A549 (cell line): ENCODE measurements around the gene IRF8. TPM values are rescaled to one million over a fixed set of nuclear protein-coding genes. Genes with fewer than 3 reads are reported as not detected.

Experiments
- ATAC-seq, 2 experiments: fragments of 200-7000 bp in 1 of 2; fragments of >200 bp in 1 of 2; cut with Nextera tagmentation in 1 of 2; cut with Tn5 transposase in 1 of 2; 3 replicates each; pipeline versions ENCODE4 v1.8.0 to v1.9.1; 2018 to 2020; ENCODE audit warnings: mild to moderate bottlenecking in 1 of 2, moderate library complexity in 1 of 2
- CTCF ChIA-PET: fragments of 300-600 bp; sonication (Branson Sonifier 250); formaldehyde crosslinking; extraction: SDS; loops from one replicate; lab custom pipeline; 2021; ENCODE audit warnings: antibody characterized with exemption, inconsistent platforms; lab: Yijun Ruan, JAX
- POLR2A ChIA-PET: fragments of 350-600 bp; formaldehyde crosslinking; extraction: SDS; loops from one replicate; lab custom pipeline; 2021; ENCODE audit warnings: antibody characterized with exemption, inconsistent platforms; lab: Yijun Ruan, JAX
- DNase-seq, 2 experiments: peaks; one replicate each; pipeline versions ENCODE4 v3.0.0 to v3.0.0-alpha.2; 2011 to 2016; ENCODE audit warnings: low read depth in 1 of 2, low spot score in 1 of 2
- FAIRE-seq: peaks from 2 replicates; lab custom pipeline; 2011; peaks lifted over from hg19 to GRCh38; lab: Jason Lieb, UNC
- H3K27ac ChIP-seq, 2 experiments: fragments of >200 bp; sonication (Bioruptor Twin); formaldehyde crosslinking; 3 replicates each; pipeline ENCODE4 v1.5.1; 2016 to 2017
- H3K4me1 ChIP-seq: fragments of >200 bp; sonication (Bioruptor Twin); formaldehyde crosslinking; 3 replicates; pipeline ENCODE4 v1.6.1; 2016
- H3K4me2 ChIP-seq: fragments of >200 bp; sonication (Bioruptor Twin); formaldehyde crosslinking; 3 replicates; pipeline ENCODE4 v1.6.1; 2016
- H3K4me3 ChIP-seq: fragments of >200 bp; sonication (Bioruptor Twin); formaldehyde crosslinking; 3 replicates; pipeline ENCODE4 v1.5.1; 2016
- H3K9me3 ChIP-seq: fragments of >200 bp; sonication (Bioruptor Twin); formaldehyde crosslinking; 3 replicates; pipeline ENCODE4 v1.6.1; 2016
- BCL3 ChIP-seq: fragments of >200 bp; sonication (Bioruptor Twin); formaldehyde crosslinking; IDR thresholded peaks from 3 replicates; pipeline ENCODE4 v1.6.1; 2016
- CBX8 ChIP-seq: fragments of 200-600 bp; sonication (generic); IDR thresholded peaks from 2 replicates; pipeline ENCODE4 v1.6.1; 2016
- CHD2 ChIP-seq: fragments of 150-350 bp; IDR thresholded peaks from 2 replicates; pipeline ENCODE4 v1.6.1; 2014; ENCODE audit warnings: low read length; ENCODE audit not compliant: partially characterized antibody
- ELK1 ChIP-seq: fragments of 150-350 bp; IDR thresholded peaks from 2 replicates; pipeline ENCODE4 v1.6.1; 2014; ENCODE audit warnings: low read depth, mild to moderate bottlenecking, low read length
- EP300 ChIP-seq, 2 experiments: fragments of >200 bp; sonication (Bioruptor Twin); formaldehyde crosslinking; IDR thresholded peaks; 2 replicates in 1 of 2; 3 replicates in 1 of 2; pipeline ENCODE4 v1.6.1; 2016 to 2017
- FOXS1 ChIP-seq: fragments of 250-450 bp; sonication (Bioruptor Pico); IDR thresholded peaks from 2 replicates; pipeline ENCODE4 v1.5.0; 2020; ENCODE audit warnings: mild to moderate bottlenecking, moderate library complexity
- HDAC2 ChIP-seq: fragments of 200-600 bp; sonication (generic); IDR thresholded peaks from 2 replicates; pipeline ENCODE4 v1.6.1; 2016
- HEYL ChIP-seq: fragments of 250-450 bp; sonication (Bioruptor Pico); IDR thresholded peaks from 2 replicates; pipeline ENCODE4 v1.8.0; 2021; ENCODE audit warnings: mild to moderate bottlenecking, moderate library complexity
- HOXA7 ChIP-seq: fragments of 250-450 bp; sonication (Bioruptor Pico); IDR thresholded peaks from 2 replicates; pipeline ENCODE4 v1.5.0; 2020; ENCODE audit warnings: mild to moderate bottlenecking, moderate library complexity
- HOXB13 ChIP-seq: fragments of 250-450 bp; sonication (Bioruptor Pico); IDR thresholded peaks from 2 replicates; pipeline ENCODE4 v1.5.0; 2020; ENCODE audit warnings: low read depth, mild to moderate bottlenecking, moderate library complexity
- HOXB5 ChIP-seq: fragments of 250-450 bp; sonication (Bioruptor Pico); IDR thresholded peaks from 2 replicates; pipeline ENCODE4 v1.5.0; 2020; ENCODE audit warnings: mild to moderate bottlenecking, moderate library complexity
- JUNB ChIP-seq: fragments of >200 bp; sonication (Bioruptor Twin); formaldehyde crosslinking; IDR thresholded peaks from 2 replicates; pipeline ENCODE4 v1.6.1; 2016
- KDM1A ChIP-seq: fragments of 200-600 bp; sonication (generic); IDR thresholded peaks from 2 replicates; pipeline ENCODE4 v1.6.1; 2016; ENCODE audit warnings: low read depth, mild to moderate bottlenecking
- MAZ ChIP-seq: fragments of 150-350 bp; IDR thresholded peaks from 2 replicates; pipeline ENCODE4 v1.6.1; 2014; ENCODE audit warnings: antibody characterized with exemption, low read depth, low read length, borderline replicate concordance
- MYC ChIP-seq: IDR thresholded peaks from 2 replicates; pipeline ENCODE4 v1.6.1; 2012; ENCODE audit warnings: mild to moderate bottlenecking, inconsistent platforms, low read length, improper control_type of control experiment, borderline replicate concordance
- NFE2L2 ChIP-seq: fragments of 150-350 bp; conservative IDR thresholded peaks from 2 replicates; pipeline ENCODE4 v1.6.1; 2014; ENCODE audit warnings: low read length
- PHF8 ChIP-seq: fragments of 200-600 bp; sonication (generic); IDR thresholded peaks from 2 replicates; pipeline ENCODE4 v1.6.1; 2016; ENCODE audit warnings: low read depth, mild to moderate bottlenecking, antibody characterized with exemption, moderate library complexity, borderline replicate concordance
- POLR2A ChIP-seq: IDR thresholded peaks from 2 replicates; pipeline ENCODE4 v1.6.1; 2012; ENCODE audit warnings: mild to moderate bottlenecking, low read length
- RAD21 ChIP-seq, 2 experiments: fragments of >200 bp in 1 of 2; sonication (Bioruptor Twin) in 1 of 2; formaldehyde crosslinking in 1 of 2; IDR thresholded peaks in 1 of 2; conservative IDR thresholded peaks in 1 of 2; 2 replicates in 1 of 2; 3 replicates in 1 of 2; pipeline ENCODE4 v1.6.1; 2012 to 2018; ENCODE audit warnings: inconsistent platforms in 1 of 2
- REST ChIP-seq: fragments of 200-600 bp; sonication (generic); IDR thresholded peaks from 2 replicates; pipeline ENCODE4 v1.6.1; 2016; ENCODE audit warnings: antibody characterized with exemption, mild to moderate bottlenecking, moderate library complexity
- TFCP2L1 ChIP-seq: fragments of 250-450 bp; sonication (Bioruptor Pico); IDR thresholded peaks from 2 replicates; pipeline ENCODE4 v1.5.0; 2021; ENCODE audit warnings: mild to moderate bottlenecking
- WGBS: methylation state at CpG from one replicate; pipeline ENCODE4 v1.1.6; 2017; ENCODE audit errors: missing lambda C conversion rate; 5-methylcytosine and 5-hydroxymethylcytosine counted together
- polyA plus RNA-seq, 4 experiments: library from polyadenylated mRNA; depleted of rRNA in 3 of 4; stranded (reverse); fragments of >200 nt; fragmentation: RNase III in 1 of 4; extraction: RNeasy Plus Mini Kit Qiagen cat#74134 plus additional on column Dnase treatment in 1 of 4; gene quantifications; 2 replicates in 3 of 4; 3 replicates in 1 of 4; pipeline ENCODE4 v1.2.3, GENCODE V29; 2011 to 2017
- TF ChIP-seq, protein P1 (sequence below): fragments of >200 bp; sonication (Bioruptor Twin); formaldehyde crosslinking; IDR thresholded peaks from 3 replicates; pipeline ENCODE4 v1.5.1; 2016

The IRF8 gene
- polyA plus RNA-seq, 2 of the 4 experiments (the other 2 are of a cell fraction): 0.16 to 0.18 TPM

- Histone ChIP-seq H3K9me3 (peaks cover 2% of the 10 kb centered on the region; the same call in 1 of the 3 replicates), H3K4me2 (no peak overlapping the region), H3K27ac (no peak overlapping the region), H3K4me3 (no peak overlapping the region), H3K4me1 (no peaks in the 10 kb centered on the region)
- no peak for TF ChIP-seq FOXS1 (CRISPR knock-in tag)
- TF ChIP-seq, protein P1, sequence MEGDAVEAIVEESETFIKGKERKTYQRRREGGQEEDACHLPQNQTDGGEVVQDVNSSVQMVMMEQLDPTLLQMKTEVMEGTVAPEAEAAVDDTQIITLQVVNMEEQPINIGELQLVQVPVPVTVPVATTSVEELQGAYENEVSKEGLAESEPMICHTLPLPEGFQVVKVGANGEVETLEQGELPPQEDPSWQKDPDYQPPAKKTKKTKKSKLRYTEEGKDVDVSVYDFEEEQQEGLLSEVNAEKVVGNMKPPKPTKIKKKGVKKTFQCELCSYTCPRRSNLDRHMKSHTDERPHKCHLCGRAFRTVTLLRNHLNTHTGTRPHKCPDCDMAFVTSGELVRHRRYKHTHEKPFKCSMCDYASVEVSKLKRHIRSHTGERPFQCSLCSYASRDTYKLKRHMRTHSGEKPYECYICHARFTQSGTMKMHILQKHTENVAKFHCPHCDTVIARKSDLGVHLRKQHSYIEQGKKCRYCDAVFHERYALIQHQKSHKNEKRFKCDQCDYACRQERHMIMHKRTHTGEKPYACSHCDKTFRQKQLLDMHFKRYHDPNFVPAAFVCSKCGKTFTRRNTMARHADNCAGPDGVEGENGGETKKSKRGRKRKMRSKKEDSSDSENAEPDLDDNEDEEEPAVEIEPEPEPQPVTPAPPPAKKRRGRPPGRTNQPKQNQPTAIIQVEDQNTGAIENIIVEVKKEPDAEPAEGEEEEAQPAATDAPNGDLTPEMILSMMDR: no peak
- ATAC-seq: no peak
- no peak for FAIRE-seq
- POLR2A ChIA-PET: no interaction called here
- WGBS: 75% methylated on average over 15 of the region's 15 CpGs
- CTCF ChIA-PET: interaction anchor here (1.3 to 5.4 kb wide), 2 partner anchors 30 to 32 kb away, joined by 3 to 27 read pairs; no protein-coding TSS in a partner anchor
- no peak for DNase-seq
Observed at GRCh38 chr16:85851034-85851785, 47.8 kb upstream of the IRF8 start.

DNA sequence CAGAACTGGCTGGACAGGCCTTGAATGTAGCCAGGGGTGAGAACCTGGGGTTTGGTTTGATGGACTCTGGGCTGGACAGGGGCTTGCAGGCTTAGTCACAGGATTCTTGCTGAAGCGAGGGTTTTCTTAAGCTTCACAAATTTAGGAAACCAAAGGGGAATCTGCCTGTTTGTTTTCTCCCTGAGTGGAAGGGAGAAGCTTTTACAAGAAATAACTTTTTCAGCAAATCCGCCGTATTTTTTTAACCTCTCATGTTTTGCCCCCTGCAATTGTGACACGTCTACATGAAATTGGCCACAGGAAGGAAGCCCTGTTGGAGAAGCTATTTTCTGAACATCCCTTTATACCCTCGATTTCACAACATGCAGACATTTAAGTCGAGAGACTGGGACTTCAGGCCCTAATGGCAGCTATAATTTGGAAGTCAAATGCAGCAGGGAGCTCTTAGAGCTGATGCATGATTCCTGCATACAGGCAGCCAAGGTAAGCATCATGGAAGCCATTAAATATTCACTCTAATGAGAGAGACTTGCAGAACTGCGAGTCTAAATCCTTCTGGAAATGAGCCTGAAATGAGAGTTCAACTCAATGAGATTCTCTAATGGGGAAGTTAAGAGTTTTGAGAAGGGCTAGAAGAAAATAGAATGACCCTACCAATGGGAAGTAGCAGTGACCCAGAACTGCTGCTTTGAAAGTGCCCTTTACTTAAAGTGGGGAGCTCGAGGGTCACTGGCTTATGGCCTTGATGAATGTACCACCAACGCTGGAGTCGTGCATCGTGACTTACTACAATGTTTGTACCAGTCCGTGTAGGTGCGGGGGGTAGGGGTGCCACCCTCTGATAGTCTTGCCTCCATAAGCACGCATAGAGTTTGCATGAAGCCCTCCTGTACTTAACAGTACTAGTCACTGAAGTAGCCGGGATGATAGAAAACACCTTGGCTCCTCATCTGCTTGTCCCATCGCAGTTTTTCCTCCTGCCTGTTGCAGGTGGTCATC, 45.1 kb upstream of the IRF8 start:
- H3K4me2 ChIP-seq: no peak overlapping the region
- WGBS: 41% methylated on average over 16 of the region's 16 CpGs
- no peak overlapping the region for H3K4me3 ChIP-seq
- ATAC-seq: no peak
- POLR2A ChIA-PET: no interaction called here
- TF ChIP-seq MYC: no peak
- no peak for TF ChIP-seq BCL3
- TF ChIP-seq HOXA7 (CRISPR knock-in tag): no peak
- no peak for TF ChIP-seq KDM1A
- TF ChIP-seq EP300 (IDR thresholded peaks at IDR 0.05): no peak
- TF ChIP-seq JUNB: no peak
- no peak for TF ChIP-seq REST
- no peak for TF ChIP-seq CBX8
- TF ChIP-seq HDAC2: no peak
- TF ChIP-seq, all 56 proteins: peak for 0
- Histone ChIP-seq H3K4me1 (no peaks in the 10 kb centered on the region), H3K27ac (no peak overlapping the region), H3K9me3 (peaks cover 2% of the 10 kb centered on the region; the same call in 1 of the 3 replicates)
- DNase-seq (no peak), FAIRE-seq (no peak)
- CTCF ChIA-PET: interaction anchor here (0.9 to 3.3 kb wide), 8 partner anchors 14 to 556 kb away, joined by 3 to 11 read pairs (median 3); no protein-coding TSS in a partner anchor

DNA sequence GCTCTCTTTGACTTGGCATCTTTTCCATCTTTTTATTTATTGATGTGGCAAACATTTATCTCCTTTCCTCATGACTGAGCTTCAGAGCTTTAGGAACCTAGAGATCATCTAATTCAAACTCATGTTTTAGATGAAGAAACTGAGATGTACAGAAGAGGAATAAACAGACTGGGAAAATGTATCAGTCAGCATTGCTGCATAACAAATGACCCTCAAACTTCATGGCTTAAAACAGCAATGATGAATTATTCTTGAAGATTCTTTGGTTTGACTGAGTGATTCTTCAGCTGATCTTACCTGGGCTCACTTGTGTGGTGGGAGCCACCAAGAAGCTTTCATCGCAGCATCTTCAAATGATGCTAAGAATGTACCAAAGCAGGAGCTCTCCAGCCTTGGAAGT, 44.0 kb upstream of the IRF8 start:
- ChIA-PET POLR2A (no interaction called here), CTCF (interaction anchor here (0.6 to 3.3 kb wide), 4 partner anchors 12 to 1840 kb away, joined by 3 to 11 read pairs (median 4); no protein-coding TSS in a partner anchor)
- Histone ChIP-seq H3K4me1 (no peaks in the 10 kb centered on the region), H3K27ac (no peak overlapping the region), H3K4me2 (no peak overlapping the region), H3K9me3 (peaks cover 2% of the 10 kb centered on the region; the same call in 1 of the 3 replicates), H3K4me3 (no peak overlapping the region)
- no peak for DNase-seq
- WGBS: 46% methylated on average over 1 of the region's 1 CpG
- no peak for ATAC-seq
- FAIRE-seq: no peak
- TF ChIP-seq RAD21 (conservative IDR thresholded peaks at IDR 0.05 in 1 of 2, IDR thresholded peaks at IDR 0.05 in 1 of 2): no peak
- TF ChIP-seq POLR2A: no peak
- TF ChIP-seq CHD2: no peak
- TF ChIP-seq HEYL (CRISPR knock-in tag): no peak
- no peak for TF ChIP-seq MAZ
- TF ChIP-seq TFCP2L1: no peak
- no peak for TF ChIP-seq FOXS1 (CRISPR knock-in tag)
- no peak for TF ChIP-seq EP300 (IDR thresholded peaks at IDR 0.05)
- TF ChIP-seq HOXB13: no peak
- no peak for TF ChIP-seq PHF8
- TF ChIP-seq HOXA7 (CRISPR knock-in tag): no peak
- TF ChIP-seq ELK1: no peak
- TF ChIP-seq HOXB5 (CRISPR knock-in tag): no peak
- TF ChIP-seq NFE2L2: no peak
